Measurements from ENCODE around the gene DNAAF3.

DNAAF3 gene

DNA sequence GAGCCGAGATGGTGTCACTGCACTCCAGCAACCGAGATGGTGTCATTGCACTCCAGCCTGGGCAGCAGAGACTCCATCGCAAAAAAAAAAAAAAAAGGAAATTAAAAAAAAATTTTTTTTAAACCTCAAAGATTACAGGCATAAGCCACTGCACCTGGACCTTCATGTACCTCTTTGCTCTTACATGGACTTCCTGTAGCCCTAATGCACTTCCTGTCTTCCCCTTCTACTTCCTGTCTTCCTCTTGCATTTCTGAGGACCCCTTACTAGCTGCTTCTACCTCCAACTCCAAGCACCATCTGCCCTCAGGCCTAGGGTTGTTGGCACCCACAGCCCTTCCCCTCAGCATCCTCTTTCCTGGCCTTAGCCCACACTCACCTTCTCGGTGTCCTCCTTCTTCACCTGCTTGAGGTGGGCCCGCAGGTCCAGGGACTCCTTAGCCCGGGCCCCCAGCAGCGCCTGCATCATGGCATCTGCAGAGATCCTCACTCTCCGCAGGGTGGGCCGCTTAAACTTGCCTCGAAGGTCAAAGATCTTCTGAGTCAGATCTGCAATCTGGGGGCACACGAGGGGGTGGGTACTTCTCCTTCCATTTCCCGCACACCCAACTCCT, 12.7 kb downstream of the DNAAF3 start:
- no peak for DNase-seq (ENCODE audit: low read depth in 2 of 2)

DNA sequence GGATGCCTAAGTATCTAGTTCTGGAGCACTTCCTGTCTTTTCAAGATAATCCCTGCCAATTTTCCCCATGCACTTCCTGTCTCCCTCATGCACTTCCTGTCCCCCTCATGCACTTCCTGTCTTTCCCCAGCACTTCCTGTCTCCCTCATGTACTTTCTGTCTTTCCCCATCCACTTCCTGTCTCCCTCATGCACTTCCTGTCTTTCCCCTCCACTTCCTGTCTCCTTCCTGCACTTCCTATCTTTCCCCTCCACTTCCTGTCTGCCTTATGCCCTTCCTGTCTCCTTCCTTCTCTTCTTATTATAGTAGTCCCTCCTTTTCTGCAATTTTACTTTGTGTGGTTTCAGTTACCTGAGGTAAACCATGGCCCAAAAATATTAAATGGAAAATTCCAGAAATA, 14.4 kb downstream of the DNAAF3 start:
- no peak for DNase-seq (ENCODE audit: low read depth in 2 of 2)

DNA sequence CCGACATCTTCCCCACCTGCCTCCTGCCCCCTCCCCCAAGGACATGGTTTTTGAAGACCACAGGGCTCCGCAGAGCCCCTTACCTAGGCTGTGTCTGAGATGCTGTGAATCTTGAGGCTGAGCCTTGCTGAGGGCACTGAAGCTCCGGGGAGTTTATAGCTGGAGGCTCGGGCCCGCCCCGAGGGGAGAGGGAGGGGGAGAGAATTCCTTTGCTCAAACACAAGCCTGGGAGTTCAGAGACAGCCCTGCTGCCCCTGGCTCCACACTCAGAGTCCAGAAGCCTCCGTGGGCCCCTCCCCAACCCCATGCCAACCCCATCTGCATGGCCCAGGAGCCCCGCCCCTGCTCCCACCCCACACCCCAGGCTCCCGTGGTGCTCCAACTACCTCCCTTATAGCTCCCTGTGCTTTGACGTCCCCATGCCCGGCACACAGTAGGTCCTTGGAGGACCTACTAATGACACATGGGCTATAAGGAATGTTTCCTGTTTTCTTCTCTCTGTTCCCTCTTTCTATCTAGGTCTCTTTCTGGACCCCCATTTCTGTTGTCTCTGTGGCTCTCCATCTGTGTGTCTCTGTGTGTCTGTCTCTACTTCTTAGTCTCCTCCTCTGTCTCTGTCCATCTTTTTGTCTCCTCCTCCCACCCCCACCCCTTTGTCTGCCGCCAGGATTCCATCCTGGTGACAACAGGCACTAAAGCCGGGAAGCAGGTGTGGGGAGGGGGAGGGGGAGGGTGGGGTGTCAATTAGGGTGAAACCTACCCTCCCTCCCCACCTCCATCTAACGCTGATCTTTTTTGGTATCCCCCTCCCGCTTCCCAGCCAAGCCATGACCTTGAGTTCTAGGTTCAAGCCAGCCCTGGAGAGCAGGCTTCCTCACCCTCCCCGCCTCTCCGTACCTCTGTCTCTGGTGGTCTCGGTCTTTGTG, 17.1 kb downstream of the DNAAF3 start, which contains the start of gene TNNT1:
TSS of gene TNNT1 (minus strand) at position 129 of the 926 bp plus-strand sequence. CDS start 2,049 bp downstream, outside the sequence.
- DNase-seq (ENCODE audit: low read depth in 2 of 2) = no peak

DNA sequence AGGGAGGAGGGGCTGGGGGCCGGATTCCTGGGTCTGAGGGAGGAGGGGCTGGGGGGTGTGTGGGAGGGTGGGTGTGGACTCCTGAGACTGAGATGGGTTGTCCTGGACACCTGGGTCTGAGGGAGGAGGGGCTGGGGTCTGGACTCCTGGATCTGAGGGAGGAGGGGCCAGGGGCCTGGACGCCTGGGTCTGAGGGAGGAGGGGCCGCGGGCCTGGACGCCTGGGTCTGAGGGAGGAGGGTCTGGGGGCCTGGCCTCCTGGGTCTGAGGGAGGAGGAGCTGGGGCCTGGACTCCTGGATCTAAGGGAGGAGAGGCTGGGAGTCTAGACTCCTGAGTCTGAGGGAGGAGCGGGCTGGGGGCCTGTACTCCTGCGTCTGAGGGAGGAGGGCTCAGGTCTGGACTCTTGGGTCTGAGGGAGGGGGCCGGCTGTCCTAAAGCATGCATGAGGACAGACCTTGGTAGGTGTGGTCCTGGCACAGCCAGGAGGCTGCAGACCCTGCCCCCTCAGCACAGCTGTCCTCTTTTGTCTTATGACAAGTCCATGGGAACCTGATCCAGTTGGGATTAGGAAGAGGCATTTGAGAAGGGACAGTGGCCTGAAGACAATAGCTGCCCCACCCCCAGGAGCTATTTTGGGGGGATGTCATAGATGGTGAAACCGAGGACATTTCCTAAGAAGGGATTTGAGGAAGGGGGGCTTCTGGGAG, 18.7 kb downstream of the DNAAF3 start:
- no peak for DNase-seq (ENCODE audit: low read depth in 2 of 2)

DNA sequence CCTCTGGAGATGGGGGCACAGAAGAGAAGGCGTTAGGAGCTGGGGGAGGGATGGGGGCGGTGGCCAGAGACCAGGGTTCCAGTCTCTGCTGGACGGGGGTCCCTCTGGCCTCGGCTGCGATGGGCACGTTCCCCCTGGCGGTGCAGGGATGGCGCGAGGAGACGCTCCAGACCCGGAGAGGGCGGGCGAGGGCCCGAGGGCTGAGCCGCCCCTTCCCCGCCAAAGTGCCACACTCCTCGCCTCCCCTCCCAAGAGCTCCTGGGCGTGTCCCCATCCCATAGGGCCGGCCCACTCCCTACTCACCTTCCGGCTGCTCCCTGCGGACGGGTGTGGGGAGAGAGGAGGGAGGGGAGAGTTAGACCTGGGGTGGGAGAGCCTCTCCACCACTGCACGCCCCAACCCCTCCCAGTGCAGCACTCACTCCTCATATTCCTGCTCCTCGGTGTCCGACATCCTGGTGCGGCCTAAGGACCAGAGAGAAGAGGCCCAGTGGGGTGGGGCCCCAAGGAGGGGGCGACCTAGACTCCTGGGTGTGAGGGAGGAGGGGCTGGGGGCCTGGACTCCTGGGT, 19.6 kb downstream of the DNAAF3 start:
- no peak for DNase-seq (ENCODE audit: low read depth in 2 of 2)

DNA sequence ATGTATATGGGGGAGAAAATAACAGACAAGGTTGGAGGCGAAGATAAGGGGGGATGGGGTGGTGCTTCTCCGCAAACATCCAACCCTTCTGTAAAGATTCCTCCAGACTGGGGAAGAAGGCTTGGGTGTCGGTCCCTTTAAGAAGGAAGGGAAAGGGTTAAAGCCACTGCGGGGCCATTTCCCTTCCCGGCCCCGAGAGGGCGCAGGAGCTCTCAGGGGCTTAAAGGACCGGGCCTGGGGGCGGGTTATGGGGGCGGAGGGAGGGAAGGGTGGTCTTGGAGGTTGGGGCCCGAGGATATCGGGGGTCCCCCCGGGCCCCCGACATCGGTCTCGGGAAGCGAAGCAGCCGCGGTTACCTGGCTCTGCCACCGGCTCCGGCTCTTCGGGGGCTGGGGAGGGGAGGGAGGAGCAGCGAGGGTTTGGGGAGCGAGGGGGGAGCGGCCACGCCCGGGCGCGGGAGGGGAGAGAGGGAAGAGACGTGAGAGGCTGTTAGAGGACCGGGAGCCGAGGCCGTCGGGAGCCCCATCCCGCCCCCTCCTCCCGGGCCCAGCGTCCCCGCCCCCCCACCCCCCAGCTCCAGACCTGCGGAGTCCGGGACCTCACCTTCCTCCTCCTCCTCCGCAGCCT, 20.2 kb downstream of the DNAAF3 start:
- no peak for DNase-seq (ENCODE audit: low read depth in 2 of 2)

DNA sequence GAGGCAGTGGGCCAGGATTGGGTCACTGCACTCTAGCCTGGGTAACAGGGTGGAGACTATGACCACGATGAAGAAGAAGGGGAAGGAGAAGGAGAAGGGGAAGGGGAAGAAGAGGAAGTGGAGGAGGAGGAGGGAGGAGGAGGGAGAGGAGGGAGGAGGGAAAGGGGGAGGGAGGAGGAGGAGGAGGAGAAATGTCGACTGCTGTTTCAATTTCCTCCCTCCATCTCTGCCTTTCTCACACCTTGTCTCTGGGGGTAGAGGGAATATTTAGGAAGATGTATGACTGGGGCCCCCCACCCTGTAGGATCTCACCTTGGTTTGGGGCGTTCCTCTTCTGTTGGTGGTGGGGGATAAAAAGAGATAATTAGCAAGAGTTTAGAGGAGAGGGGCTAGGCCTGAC, 21.2 kb downstream of the DNAAF3 start:
- no peak for DNase-seq (ENCODE audit: low read depth in 2 of 2)

DNA sequence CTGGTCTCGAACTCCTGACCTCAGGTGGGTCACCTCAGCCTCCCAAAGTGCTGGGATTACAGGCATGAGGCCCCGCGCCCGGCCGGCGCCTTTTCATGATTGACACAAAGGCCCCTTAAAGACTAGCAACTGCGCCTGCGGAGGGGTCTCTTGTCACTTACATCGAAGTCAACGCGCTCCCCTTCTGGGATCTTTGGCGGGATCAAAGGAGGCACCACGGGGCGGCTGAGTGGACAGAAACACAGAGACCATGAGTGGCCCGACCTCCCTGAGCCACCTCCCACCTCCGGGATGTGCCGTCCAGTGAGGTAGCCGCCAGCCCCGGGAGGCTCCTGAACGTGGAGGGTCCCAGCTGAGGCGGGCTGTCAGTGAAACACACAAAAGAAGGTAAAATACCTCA, 24.7 kb downstream of the DNAAF3 start:
- DNase-seq (ENCODE audit: low read depth in 2 of 2) = no peak

DNA sequence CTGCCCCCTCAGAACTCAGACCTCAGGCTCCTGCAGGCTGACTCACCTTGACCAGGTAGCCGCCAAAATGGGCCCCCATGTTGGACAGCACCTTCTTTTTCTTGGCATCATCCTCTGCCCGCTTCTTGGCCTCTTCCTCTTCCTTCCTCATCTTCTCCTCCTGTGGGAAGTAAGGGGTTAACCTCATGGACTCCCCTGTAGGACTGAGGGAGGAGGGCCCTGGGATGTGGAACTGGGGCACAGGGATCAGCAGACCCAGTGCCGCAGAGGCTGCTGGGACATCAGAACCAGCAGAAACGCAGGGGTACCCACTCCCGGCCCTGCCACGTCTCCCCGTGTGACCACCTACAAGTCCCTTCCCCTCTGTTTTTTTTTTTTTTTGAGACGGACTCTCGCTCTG, 28.5 kb downstream of the DNAAF3 start:
- DNase-seq (ENCODE audit: low read depth in 2 of 2) = no peak

DNA sequence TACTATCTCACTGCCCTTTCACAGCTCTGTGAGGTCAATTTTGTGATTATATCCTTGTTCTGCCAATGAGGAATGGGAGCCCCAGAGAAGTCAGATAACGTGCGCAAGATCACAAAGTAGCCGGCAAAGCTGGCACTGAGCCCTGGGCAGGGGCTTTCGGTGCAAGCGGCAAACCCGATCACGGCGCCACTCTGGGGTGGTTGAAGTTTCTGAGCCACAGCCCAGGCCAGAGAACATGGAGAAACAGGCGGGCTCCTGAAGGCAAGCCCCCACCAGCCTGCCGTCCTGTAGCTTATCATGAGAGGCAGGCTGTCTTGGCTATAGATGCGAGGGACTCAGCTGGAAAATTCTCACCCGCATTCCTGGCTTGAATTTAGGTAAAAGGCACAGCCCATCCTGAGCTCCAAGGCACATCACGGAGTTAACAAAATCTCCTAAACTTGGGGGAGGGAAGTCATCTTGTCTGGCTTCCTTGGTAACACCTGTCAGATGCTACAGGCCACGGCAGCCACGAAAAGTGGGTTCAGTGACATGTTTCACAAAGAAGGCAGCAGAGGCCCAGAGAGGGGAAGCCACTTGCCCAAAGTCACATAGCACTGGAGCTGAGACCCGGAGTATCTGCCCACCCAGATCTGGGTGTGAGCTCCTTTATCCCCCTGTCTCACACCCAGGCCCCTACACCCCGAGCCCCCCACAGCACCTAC, 29.9 kb downstream of the DNAAF3 start:
- DNase-seq (ENCODE audit: low read depth in 2 of 2) = no peak

DNA sequence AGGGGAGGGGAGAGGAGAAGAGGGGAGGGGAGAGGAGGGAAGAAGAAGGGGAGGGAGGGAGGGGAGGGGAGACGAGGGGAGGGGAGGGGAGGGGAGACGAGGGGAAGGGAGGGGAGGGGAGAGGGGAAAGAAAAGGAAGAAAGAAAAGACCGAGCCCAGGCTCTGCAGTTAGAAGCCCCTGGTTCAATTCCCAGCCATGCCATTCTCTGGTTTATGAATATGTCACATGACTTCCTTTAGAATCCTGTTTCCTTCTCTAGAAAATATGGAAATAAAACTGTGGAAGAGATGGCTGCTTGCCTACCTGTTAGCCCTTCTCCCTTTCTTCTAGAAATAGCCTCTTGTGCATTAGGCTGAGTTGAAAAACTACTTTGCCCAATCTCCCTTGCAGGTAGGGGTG, 31.7 kb downstream of the DNAAF3 start:
- no peak for DNase-seq (ENCODE audit: low read depth in 2 of 2)

DNA sequence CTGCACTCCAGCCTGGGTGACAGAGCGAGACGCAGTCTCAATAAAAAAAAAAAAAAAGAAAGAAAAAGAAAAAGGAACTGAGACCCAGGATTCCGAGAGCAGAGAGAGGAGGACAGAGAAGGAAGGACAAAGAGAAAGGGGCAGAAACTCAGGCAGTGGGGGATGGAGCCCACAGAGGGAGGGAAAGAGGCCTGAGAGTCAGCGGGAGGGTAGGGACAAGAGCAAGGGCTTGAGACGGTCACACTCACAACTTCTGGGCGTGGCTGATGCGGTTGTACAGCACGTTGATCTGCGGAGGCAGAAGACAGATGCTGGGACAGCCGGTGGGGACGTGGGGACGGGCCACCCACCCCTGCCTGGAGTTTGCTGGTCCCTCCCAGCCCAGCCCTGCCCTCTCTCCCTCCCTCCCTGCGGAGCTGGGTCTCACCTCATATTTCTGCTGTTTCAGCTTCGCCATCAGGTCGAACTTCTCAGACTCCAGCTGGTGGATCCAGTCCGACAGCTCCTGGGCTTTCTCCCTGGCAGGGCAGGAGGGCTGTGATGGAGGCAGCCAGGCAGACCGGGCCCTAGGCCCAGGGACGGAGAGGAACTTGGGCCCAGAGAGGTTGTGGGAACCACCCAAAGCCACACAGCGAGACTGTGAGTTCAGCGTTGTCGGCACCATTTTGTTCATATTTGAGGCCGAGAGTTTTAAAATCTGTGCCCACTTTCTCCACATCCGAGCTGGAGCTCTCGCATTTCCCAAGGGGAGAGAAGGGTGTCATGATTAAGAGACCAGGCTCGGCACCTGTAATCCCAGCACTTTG, 32.6 kb downstream of the DNAAF3 start:
- no peak for DNase-seq (ENCODE audit: low read depth in 2 of 2)

DNA sequence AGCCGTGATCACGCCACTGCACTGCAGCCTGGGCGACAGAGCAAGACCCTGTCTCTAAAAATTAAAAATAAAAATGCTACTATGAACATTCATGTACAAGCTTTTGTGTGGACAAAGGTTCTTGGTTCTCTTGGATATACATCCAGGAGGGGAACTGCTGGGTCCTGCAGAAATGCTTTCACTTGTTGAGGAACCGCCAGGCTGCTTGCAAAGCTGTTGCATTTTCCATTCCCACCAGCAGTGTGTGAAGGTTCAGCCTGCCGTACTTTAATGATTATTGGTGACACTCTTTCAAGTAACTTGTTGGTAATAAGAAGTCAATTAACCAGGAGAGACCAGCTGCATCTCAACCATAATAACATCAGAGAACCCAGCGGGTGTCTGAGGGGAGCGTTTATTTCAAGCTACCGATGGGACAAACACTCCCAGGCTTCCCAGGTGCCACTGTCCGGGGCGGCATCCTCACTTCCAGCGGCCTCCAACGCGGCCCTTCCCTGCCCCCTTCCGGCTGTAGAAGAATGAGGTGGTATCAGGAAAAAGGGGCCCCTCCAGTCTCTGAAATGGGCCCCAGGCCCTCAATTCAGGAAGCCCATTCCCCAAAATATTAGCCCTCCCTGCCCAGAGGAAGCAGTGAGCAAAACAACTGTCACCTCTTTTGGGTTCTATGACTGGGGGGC, 33.8 kb downstream of the DNAAF3 start:
- no peak for DNase-seq (ENCODE audit: low read depth in 2 of 2)

DNA sequence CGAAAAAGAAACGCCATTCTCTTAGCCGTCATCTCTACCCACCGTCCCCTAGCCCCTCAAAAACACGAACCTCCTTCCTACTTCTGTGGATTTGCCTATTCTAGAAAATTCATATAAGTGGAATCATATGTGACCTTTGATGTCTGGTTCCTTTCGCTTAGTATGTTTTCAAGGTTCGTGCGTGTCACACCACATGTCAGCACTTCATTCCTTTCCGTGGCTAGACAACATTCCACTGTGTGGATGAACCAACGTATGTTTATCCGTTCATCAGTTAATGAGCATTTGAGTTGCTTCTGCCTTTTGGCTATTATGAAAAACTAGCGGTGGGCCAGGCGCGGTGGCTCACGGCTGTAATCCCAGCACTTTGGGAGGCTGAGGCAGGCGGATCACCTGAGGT, 35.0 kb downstream of the DNAAF3 start:
- no peak for DNase-seq (ENCODE audit: low read depth in 2 of 2)

DNA sequence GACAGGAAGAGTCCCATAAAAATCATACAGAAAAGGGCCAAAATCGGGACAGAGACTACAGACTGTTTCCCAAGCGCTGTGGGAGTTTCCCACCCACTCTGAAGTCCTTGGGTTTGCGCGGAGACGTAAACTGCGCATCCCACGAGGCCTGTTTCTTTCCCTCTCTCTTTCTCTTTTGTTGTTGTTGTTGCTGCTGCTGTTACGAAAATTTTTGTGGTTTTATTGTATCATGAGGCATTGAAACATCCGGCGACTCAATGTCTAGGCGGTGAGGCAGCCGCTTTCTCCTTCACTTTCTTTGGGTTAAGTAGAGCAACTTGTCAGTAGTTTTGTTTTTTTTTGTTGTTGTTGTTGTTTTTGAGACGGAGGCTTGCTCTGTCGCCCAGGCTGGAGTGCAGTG, 47.4 kb downstream of the DNAAF3 start:
- DNase-seq (ENCODE audit: low read depth in 2 of 2) = no peak

DNA sequence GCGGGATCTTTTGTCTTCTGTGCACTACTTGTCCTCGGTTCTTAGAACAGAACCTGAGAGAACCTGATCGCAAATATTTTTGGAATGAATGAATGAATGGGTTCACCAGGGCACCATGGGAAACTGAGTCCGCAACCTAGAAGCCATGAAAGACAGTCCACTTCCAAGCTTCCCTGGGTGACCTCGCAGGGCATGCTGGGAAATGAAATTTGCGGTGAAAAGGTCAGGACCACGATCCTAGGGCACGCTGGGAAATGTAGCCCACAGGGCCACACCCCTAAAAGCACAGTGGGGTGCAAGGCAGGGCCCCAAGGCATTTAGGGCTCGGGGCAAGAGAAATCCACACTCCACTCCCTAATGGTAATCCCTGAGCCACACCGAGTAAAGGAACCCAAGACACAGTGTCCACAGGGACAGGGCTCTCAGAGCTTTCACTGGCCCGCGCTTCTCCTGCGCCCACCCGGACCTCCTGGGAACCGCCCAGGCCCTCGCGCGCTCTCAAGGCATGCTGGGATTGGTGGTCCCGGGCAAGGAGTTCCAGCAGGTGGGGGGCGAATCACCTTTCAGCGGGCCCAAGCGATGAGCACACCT, 47.9 kb downstream of the DNAAF3 start:
- DNase-seq (ENCODE audit: low read depth in 2 of 2) = no peak

DNA sequence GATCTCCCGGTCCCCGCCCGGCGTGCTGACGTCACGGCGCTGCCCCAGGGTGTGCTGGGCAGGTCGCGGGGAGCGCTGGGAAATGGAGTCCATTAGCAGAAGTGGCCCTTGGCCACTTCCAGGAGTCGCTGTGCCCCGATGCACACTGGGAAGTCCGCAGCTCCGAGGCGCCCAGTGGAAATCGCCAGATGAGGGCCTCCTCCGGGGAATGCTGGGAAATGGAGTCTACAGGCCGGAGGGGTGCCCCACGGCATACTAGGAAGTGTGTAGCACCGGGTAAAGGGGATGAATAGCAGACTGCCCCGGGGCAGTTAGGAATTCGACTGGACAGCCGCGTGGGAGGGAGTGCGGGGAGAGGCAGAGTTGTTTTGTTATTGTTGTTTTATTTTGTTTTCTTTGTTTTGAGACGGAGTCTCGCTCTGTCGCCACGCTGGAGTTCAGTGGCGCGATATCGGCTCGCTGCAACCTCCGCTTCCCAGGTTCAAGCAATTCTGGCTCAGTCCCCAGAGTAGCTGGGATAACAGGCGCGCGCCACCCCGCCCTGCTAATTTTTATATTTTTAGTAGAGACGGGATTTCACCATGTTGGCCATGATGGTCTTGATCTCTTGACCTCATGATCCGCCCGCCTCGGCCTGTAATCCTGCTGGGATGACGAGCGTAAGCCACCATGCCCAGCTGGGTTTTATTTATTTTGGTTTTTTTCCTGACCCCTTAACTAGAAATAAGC, 48.6 kb downstream of the DNAAF3 start:
- peak; percentile 95 to 96 for DNase-seq (ENCODE audit: low read depth in 2 of 2)

DNA sequence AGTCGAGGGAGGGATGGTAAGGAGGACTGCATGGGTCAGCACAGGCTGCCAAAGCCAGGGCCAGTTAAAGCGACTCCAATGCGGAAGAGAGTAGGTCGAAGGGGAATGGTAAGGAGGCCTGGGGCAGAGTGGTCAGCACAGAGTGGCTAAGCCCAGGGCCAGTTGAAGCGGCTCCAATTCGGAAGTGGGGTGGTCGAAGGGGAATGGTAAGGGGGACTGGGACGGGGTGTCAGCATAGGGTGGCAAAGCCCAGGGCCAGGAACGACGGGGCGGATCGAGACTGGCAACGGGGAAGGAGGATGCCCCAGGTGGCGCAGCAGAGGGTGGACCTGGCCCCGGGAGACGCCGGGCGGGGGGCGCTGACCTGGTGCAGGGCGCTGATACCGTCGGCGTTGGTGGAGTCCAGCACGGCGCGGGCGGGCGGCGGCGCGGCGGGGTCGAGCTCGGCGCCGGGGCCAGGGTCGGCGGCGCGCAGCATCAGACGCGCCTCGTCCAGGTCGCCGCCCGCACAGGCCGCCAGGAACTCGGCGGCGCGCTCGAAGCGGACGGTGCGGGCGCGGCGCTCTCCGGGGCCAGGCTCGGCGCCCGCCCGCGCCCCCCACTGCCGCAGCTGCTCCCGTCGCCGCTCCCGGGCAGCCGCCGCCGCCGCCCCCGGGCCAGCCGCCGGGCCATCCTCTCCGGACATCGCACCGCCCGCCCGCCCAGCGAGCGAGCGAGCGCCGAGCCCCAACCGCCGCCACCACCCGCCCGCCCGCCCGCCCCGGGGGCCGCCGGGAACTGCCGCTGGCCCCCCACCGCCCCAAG, 49.4 kb downstream of the DNAAF3 start, which contains the start of gene PPP1R12C:
TSS of gene PPP1R12C (minus strand) at position 779 of the 804 bp plus-strand sequence. CDS start at position 685, 94 bp downstream.
- DNase-seq (ENCODE audit: low read depth in 2 of 2) = peak in 1 of 2 donors; percentile 8
